H1 (cell line): ENCODE results near the gene BBS2. TPM values are rescaled to one million over a fixed set of nuclear protein-coding genes. Genes with fewer than 3 reads are reported as not detected.

Experiments
- BRCA1 ChIP-seq: IDR thresholded peaks from 2 replicates; pipeline ENCODE4 v1.6.1; 2012; ENCODE audit warnings: low read depth, low read length, improper control_type of control experiment
- KDM1A ChIP-seq: fragments of 200-600, 300-600 bp; sonication (generic); IDR thresholded peaks from 2 replicates; pipeline ENCODE4 v1.7.1; 2016; ENCODE audit warnings: mild to moderate bottlenecking, low read length, borderline replicate concordance
- TAF1 ChIP-seq: IDR thresholded peaks from 2 replicates; pipeline ENCODE4 v1.6.1; 2011; ENCODE audit warnings: mild to moderate bottlenecking, low read depth, low read length
- polyA plus RNA-seq, 7 experiments: library from polyadenylated mRNA; depleted of rRNA in 3 of 7; stranded (reverse) in 5 of 7; unstranded in 2 of 7; fragments of >200 nt in 5 of 7; fragments of 200-250 nt in 2 of 7; gene quantifications; 1 replicate in 5 of 7; 2 replicates in 1 of 7; 4 replicates in 1 of 7; pipeline versions ENCODE4 v1.2.1 to v1.2.3, GENCODE V29; 2011 to 2013; ENCODE audit warnings: missing spikeins in 2 of 7, mixed read lengths in 2 of 7
- total RNA-seq: library from RNA; stranded (reverse); fragmentation: NEBNext Ultra II Directional; extraction: Animal tissue kit (Norgen Biotek cat#: 25700); gene quantifications from 2 replicates; pipeline ENCODE4 v1.2.1, GENCODE V29; 2021

The BBS2 gene
- total and polyA plus RNA-seq, 2 of the 8 experiments (the other 6 are each of a cell fraction or from before 2014, with no cell fraction given), result 12.3 to 15.1 TPM

DNA sequence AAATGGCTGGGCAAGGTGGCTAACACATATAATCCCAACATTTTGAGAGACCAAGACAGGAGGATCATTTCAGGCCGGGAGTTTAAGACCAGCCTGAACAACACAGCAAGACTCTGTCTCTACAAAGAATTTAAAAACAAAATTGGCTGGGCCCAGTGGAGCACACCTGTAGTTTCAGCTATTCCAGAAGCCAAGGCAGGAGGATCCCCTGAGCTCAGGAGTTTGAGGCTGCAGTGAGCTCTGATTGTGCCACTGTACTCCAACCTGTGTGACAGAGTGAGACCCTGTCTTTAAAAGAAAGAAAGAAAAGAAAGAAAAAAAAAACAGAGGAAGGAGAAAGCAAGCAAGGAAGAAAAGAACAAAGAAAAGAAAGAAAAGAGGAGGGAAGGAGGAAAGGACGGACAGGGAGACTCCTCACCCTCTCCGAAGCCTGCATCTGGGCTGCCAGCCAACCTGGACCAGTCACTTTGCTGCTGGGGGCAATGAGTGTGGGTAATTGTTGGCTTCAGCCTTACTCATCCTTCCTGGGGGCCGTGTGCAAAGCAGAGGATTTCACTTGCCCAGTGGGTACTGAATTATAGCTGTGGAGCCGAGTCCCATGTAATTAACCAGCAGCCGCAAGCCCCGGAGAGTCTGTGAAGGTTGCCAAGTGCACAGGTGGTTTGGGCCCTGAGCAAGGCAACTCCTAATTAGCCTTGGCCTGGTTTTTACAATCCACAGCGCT, 38.4 kb upstream of the BBS2 start (continued):
- TF ChIP-seq TAF1 (no peak), KDM1A (no peak), BRCA1 (no peak)
